ENCODE data around the gene FIGN. TPM values are rescaled to one million over a fixed set of nuclear protein-coding genes. Genes with fewer than 3 reads are reported as not detected.

Gene FIGN
- total RNA-seq, 2 donors from 2014 or later: 8.9 to 9.8 TPM

GRCh38 chr2:163649080-163649479 lies 86.7 kb downstream of the FIGN start:
- H3K36me3 ChIP-seq: no peaks in the 10 kb centered on the region
- H3K9me3 ChIP-seq: no peaks in the 10 kb centered on the region
- DNase-seq (ENCODE audit: low spot score): no peak
- H3K4me3 ChIP-seq: no peak overlapping the region
- no peaks in the 10 kb centered on the region for H3K27me3 ChIP-seq
- peaks cover 0 to 17% of the 10 kb centered on the region in 2 donors for H3K4me1 ChIP-seq
- H3K27ac ChIP-seq: no peak overlapping the region
- TF ChIP-seq, protein P1, sequence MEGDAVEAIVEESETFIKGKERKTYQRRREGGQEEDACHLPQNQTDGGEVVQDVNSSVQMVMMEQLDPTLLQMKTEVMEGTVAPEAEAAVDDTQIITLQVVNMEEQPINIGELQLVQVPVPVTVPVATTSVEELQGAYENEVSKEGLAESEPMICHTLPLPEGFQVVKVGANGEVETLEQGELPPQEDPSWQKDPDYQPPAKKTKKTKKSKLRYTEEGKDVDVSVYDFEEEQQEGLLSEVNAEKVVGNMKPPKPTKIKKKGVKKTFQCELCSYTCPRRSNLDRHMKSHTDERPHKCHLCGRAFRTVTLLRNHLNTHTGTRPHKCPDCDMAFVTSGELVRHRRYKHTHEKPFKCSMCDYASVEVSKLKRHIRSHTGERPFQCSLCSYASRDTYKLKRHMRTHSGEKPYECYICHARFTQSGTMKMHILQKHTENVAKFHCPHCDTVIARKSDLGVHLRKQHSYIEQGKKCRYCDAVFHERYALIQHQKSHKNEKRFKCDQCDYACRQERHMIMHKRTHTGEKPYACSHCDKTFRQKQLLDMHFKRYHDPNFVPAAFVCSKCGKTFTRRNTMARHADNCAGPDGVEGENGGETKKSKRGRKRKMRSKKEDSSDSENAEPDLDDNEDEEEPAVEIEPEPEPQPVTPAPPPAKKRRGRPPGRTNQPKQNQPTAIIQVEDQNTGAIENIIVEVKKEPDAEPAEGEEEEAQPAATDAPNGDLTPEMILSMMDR (IDR thresholded peaks at IDR 0.05): no peak

DNA sequence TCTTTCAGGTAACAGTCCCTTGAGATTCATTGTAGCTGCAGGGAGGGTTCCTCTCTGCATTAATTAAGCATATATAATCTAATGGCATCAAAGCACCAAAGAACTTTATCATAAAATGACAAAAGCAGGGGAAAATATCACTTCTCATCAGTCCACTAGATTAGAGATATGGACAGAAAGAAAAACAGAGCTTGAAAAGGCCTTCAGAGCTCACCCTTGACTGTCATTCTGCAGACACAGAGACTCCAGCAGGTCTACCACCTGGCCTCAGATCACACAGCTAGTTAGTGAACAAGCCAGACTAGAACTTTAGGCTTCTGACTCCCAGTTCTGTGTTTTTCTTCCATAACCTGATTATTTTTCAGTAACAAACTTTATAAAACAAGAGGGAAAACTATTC lies 88.5 kb downstream of the FIGN start:
- no peak for DNase-seq (ENCODE audit: low spot score)
- TF ChIP-seq, protein P1 (IDR thresholded peaks at IDR 0.05): no peak
- Histone ChIP-seq H3K27me3 (no peaks in the 10 kb centered on the region), H3K4me3 (no peak overlapping the region), H3K36me3 (no peaks in the 10 kb centered on the region), H3K4me1 (peaks cover 0 to 17% of the 10 kb centered on the region in 2 donors), H3K9me3 (no peaks in the 10 kb centered on the region), H3K27ac (no peak overlapping the region)

- H3K4me1 ChIP-seq: peaks cover 0 to 22% of the 10 kb centered on the region in 2 donors
- TF ChIP-seq, protein P1 (IDR thresholded peaks at IDR 0.05): no peak
- H3K36me3 ChIP-seq: no peaks in the 10 kb centered on the region
- DNase-seq (ENCODE audit: low spot score): no peak
- no peaks in the 10 kb centered on the region for H3K9me3 ChIP-seq
- H3K4me3 ChIP-seq: no peak overlapping the region
- peak overlapping the region in 1 of 2 donors; percentile 29 for H3K27ac ChIP-seq
- no peaks in the 10 kb centered on the region for H3K27me3 ChIP-seq
Observed at GRCh38 chr2:163646687-163647086, 89.1 kb downstream of the FIGN start.

DNA sequence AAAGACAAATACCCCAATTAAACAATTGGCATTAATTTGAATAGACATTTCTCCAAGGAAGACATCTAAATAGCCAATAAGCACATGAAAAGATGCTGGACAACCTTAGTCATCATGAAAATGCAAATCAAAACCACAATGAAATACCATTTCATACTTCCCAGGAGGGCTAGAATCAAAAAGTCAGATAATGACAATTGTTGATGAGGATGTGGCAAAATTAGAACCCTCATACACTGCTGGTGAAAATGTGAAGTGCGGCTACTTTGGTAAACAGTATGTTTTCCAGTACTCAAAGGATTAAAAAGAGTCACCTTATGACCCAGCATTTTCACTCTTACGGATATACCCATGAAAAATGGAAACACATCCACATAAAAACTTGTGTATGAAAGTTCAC lies 91.6 kb downstream of the FIGN start:
- no peak overlapping the region for H3K4me3 ChIP-seq
- no peaks in the 10 kb centered on the region for H3K36me3 ChIP-seq
- no peak for DNase-seq (ENCODE audit: low spot score)
- no peak overlapping the region for H3K27ac ChIP-seq
- peaks cover 0 to 38% of the 10 kb centered on the region in 2 donors for H3K4me1 ChIP-seq
- no peaks in the 10 kb centered on the region for H3K9me3 ChIP-seq
- TF ChIP-seq, protein P1 (IDR thresholded peaks at IDR 0.05): no peak
- no peaks in the 10 kb centered on the region for H3K27me3 ChIP-seq

- peak overlapping the region in 1 of 2 donors; percentile 70 for H3K27ac ChIP-seq
- TF ChIP-seq, protein P1 (IDR thresholded peaks at IDR 0.05): no peak
- no peak for DNase-seq (ENCODE audit: low spot score)
- H3K27me3 ChIP-seq: no peaks in the 10 kb centered on the region
- no peak overlapping the region for H3K4me3 ChIP-seq
- no peaks in the 10 kb centered on the region for H3K9me3 ChIP-seq
- peaks cover 0 to 27% of the 10 kb centered on the region in 2 donors for H3K4me1 ChIP-seq
- no peaks in the 10 kb centered on the region for H3K36me3 ChIP-seq
Observed at GRCh38 chr2:163641986-163642385, 93.8 kb downstream of the FIGN start.

DNA sequence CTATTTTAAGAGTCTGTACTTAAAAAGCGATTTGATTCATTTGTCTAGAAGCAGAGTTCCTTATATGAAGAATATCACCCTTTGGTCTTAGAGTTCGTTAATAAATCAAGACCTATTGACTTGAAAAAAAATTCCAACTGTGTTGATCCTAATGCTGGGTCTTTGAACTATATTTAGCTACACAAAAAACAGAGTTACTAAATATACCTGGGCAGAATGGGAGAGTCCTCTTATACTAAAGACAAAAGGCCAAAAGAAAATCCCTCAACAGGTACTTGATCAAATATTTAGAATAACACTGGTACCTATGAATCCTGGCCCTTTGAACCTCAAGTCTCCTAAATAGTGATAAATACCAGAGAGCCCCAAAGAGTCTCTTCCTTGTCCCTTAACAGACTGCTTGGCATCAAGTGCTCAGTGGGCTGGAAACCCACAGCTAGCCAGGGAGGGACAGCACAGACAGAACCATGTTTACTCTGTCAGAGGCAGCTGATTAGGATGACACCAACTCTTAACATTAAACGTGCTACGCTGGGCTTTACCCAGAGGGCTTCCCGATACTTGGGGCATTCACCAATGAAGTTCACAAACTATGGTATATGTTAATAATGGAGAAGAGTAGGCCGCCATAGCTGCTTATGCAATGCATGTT lies 95.1 kb downstream of the FIGN start:
- Histone ChIP-seq H3K9me3 (no peaks in the 10 kb centered on the region), H3K4me3 (no peak overlapping the region), H3K36me3 (no peaks in the 10 kb centered on the region), H3K27ac (peak overlapping the region; percentile 42 to 70), H3K27me3 (no peaks in the 10 kb centered on the region), H3K4me1 (peaks cover 0 to 21% of the 10 kb centered on the region in 2 donors)
- TF ChIP-seq, protein P1 (IDR thresholded peaks at IDR 0.05): no peak
- no peak for DNase-seq (ENCODE audit: low spot score)
